ENCODE measurements around the gene GRID1. TPM values are rescaled to one million over a fixed set of nuclear protein-coding genes. Genes with fewer than 3 reads are reported as not detected.

GRID1 gene
- total RNA-seq, 1 experiment from 2014 or later = not detected

GRCh38 chr10:86085686-86086085, 280.9 kb downstream of the GRID1 start:
- no peak overlapping the region for H3K4me3 Mint-ChIP-seq (ENCODE audit: low read depth, unreplicated experiment)
- intact Hi-C loops (cut with micrococcal nuclease; ENCODE audit: unreplicated experiment) = no loop called here
- BruUV-seq (replicated peaks) = no TSS peak
- DNase-seq = no peak
- H3K36me3 Mint-ChIP-seq (ENCODE audit: insufficient read depth, unreplicated experiment) = no peaks in the 10 kb centered on the region
- no peak for TF ChIP-seq CTCF (IDR thresholded peaks at IDR 0.05; ENCODE audit: unreplicated experiment)
- no peak overlapping the region for H3K27ac Mint-ChIP-seq (ENCODE audit: unreplicated experiment)
- no peaks in the 10 kb centered on the region for H3K4me1 Mint-ChIP-seq (ENCODE audit: low read depth, unreplicated experiment)
- peaks cover 86% of the 10 kb centered on the region for H3K27me3 Mint-ChIP-seq (ENCODE audit: unreplicated experiment)
- no peaks in the 10 kb centered on the region for H3K9me3 Mint-ChIP-seq (ENCODE audit: low read depth, unreplicated experiment)
- CTCF ChIA-PET = no interaction called here

GRCh38 chr10:86085136-86085535, 281.5 kb downstream of the GRID1 start:
- CTCF ChIA-PET = no interaction called here
- DNase-seq = no peak
- TF ChIP-seq CTCF (IDR thresholded peaks at IDR 0.05; ENCODE audit: unreplicated experiment) = no peak
- Mint-ChIP-seq H3K27me3 (ENCODE audit: unreplicated experiment) (peaks cover 91% of the 10 kb centered on the region), H3K9me3 (ENCODE audit: low read depth, unreplicated experiment) (no peaks in the 10 kb centered on the region), H3K36me3 (ENCODE audit: insufficient read depth, unreplicated experiment) (no peaks in the 10 kb centered on the region), H3K27ac (ENCODE audit: unreplicated experiment) (no peak overlapping the region), H3K4me1 (ENCODE audit: low read depth, unreplicated experiment) (no peaks in the 10 kb centered on the region), H3K4me3 (ENCODE audit: low read depth, unreplicated experiment) (no peak overlapping the region)
- intact Hi-C loops (cut with micrococcal nuclease; ENCODE audit: unreplicated experiment) = no loop called here
- BruUV-seq (replicated peaks) = no TSS peak

GRCh38 chr10:86084585-86084984, 282.0 kb downstream of the GRID1 start:
- Mint-ChIP-seq H3K4me1 (ENCODE audit: low read depth, unreplicated experiment) (no peaks in the 10 kb centered on the region), H3K36me3 (ENCODE audit: insufficient read depth, unreplicated experiment) (no peaks in the 10 kb centered on the region), H3K27ac (ENCODE audit: unreplicated experiment) (no peak overlapping the region), H3K9me3 (ENCODE audit: low read depth, unreplicated experiment) (no peaks in the 10 kb centered on the region), H3K4me3 (ENCODE audit: low read depth, unreplicated experiment) (no peak overlapping the region), H3K27me3 (ENCODE audit: unreplicated experiment) (peaks cover 97% of the 10 kb centered on the region)
- intact Hi-C loops (cut with micrococcal nuclease; ENCODE audit: unreplicated experiment) = no loop called here
- no peak for DNase-seq
- no TSS peak for BruUV-seq (replicated peaks)
- CTCF ChIA-PET = no interaction called here
- no peak for TF ChIP-seq CTCF (IDR thresholded peaks at IDR 0.05; ENCODE audit: unreplicated experiment)

GRCh38 chr10:86083664-86084175, 282.9 kb downstream of the GRID1 start:
- Mint-ChIP-seq H3K4me1 (ENCODE audit: low read depth, unreplicated experiment) (no peaks in the 10 kb centered on the region), H3K9me3 (ENCODE audit: low read depth, unreplicated experiment) (no peaks in the 10 kb centered on the region), H3K4me3 (ENCODE audit: low read depth, unreplicated experiment) (no peak overlapping the region), H3K36me3 (ENCODE audit: insufficient read depth, unreplicated experiment) (no peaks in the 10 kb centered on the region), H3K27me3 (ENCODE audit: unreplicated experiment) (peaks cover 93% of the 10 kb centered on the region), H3K27ac (ENCODE audit: unreplicated experiment) (no peak overlapping the region)
- no TSS peak for BruUV-seq (replicated peaks)
- intact Hi-C loops (cut with micrococcal nuclease; ENCODE audit: unreplicated experiment) = no loop called here
- no peak for TF ChIP-seq CTCF (IDR thresholded peaks at IDR 0.05; ENCODE audit: unreplicated experiment)
- no peak for DNase-seq
- CTCF ChIA-PET = no interaction called here
